Caco-2 (cell line): ENCODE data around the gene HES5. TPM values are rescaled to one million over a fixed set of nuclear protein-coding genes. Genes with fewer than 3 reads are reported as not detected.
"Not testable (repeated sequence)": the region's sequence is repeated elsewhere in the genome, so short reads cannot be mapped to it uniquely, and the experiment has no call there.

Experiments
- BruUV-seq: library from RNA; stranded (reverse); fragments of 400-500 nt; replicated peaks from 2 replicates; lab custom pipeline; 2021; lab: Mats Ljungman, UMichigan
- CTCF ChIA-PET: fragments of 300-600 bp; sonication (Branson Sonifier 250); formaldehyde crosslinking; loops from one replicate; lab custom pipeline; 2022; ENCODE audit warnings: antibody characterized with exemption; lab: Charles Lee
- POLR2A ChIA-PET: fragments of 300-600 bp; sonication (Branson Sonifier 250); formaldehyde crosslinking; loops from one replicate; lab custom pipeline; 2022; ENCODE audit warnings: antibody characterized with exemption; lab: Charles Lee
- DNase-seq, 2 experiments: peaks; one replicate each; pipeline versions ENCODE4 v3.0.0 to v3.0.0-alpha.2; 2020 to 2022
- H3K27me3 ChIP-seq: replicated peaks from 2 replicates; pipeline ENCODE4 v1.6.0; 2011; ENCODE audit warnings: low read length; ENCODE audit not compliant: control insufficient read depth, insufficient read depth
- H3K36me3 ChIP-seq: 2 replicates; pipeline ENCODE4 v1.5.1; 2011; ENCODE audit warnings: low read length; ENCODE audit not compliant: control insufficient read depth, insufficient read depth
- H3K4me1 ChIP-seq: fragments of 250-450 bp; sonication (Bioruptor Pico); 2 replicates; pipeline ENCODE4 v1.5.1; 2020; ENCODE audit warnings: mild to moderate bottlenecking
- H3K4me3 ChIP-seq: 2 replicates; pipeline ENCODE4 v1.5.1; 2011; ENCODE audit warnings: low read depth, mild to moderate bottlenecking, control low read depth, low read length
- H3K9me3 ChIP-seq: fragments of 250-450 bp; sonication (Bioruptor Pico); 2 replicates; pipeline ENCODE4 v1.5.1; 2020; ENCODE audit warnings: mild to moderate bottlenecking, moderate library complexity
- H3K27ac Mint-ChIP-seq: one replicate; pipeline ENCODE4 v1.8.0; 2022; ENCODE audit warnings: mixed read lengths; ENCODE audit not compliant: unreplicated experiment
- H3K27me3 Mint-ChIP-seq: one replicate; pipeline ENCODE4 v1.8.0; 2022; ENCODE audit warnings: mixed read lengths; ENCODE audit not compliant: insufficient read depth, unreplicated experiment
- H3K36me3 Mint-ChIP-seq: one replicate; pipeline ENCODE4 v1.8.0; 2022; ENCODE audit warnings: mild to moderate bottlenecking, mixed read lengths; ENCODE audit not compliant: insufficient read depth, unreplicated experiment
- H3K4me1 Mint-ChIP-seq: one replicate; pipeline ENCODE4 v1.8.0; 2022; ENCODE audit warnings: low read depth, mixed read lengths; ENCODE audit not compliant: unreplicated experiment
- H3K4me3 Mint-ChIP-seq: one replicate; pipeline ENCODE4 v1.8.0; 2022; ENCODE audit warnings: mild to moderate bottlenecking, moderate library complexity, mixed read lengths; ENCODE audit not compliant: unreplicated experiment
- H3K9me3 Mint-ChIP-seq: one replicate; pipeline ENCODE4 v1.8.0; 2022; ENCODE audit warnings: mixed read lengths; ENCODE audit not compliant: unreplicated experiment
- intact Hi-C: fragments of 100-400 bp; cut with micrococcal nuclease; formaldehyde crosslinking; loops from one replicate; pipeline ENCODE4 v1.10.0; 2022; ENCODE audit not compliant: unreplicated experiment
- total RNA-seq: library from RNA; stranded (reverse); gene quantifications from 2 replicates; pipeline ENCODE4 v1.2.3, GENCODE V29; 2022
- TF ChIP-seq, protein P1 (sequence below), 2 experiments: fragments of 200-600 bp in 1 of 2; IDR thresholded peaks; 1 replicate in 1 of 2; 2 replicates in 1 of 2; pipeline versions ENCODE4 v1.5.1 to v1.8.0; 2011 to 2022; ENCODE audit warnings: antibody characterized with exemption in 1 of 2, control low read depth in 1 of 2, inconsistent platforms in 1 of 2, low read depth in 1 of 2, low read length in 1 of 2, mild to moderate bottlenecking in 1 of 2, moderate library complexity in 1 of 2; ENCODE audit not compliant: insufficient read depth in 1 of 2, severe bottlenecking in 1 of 2, unreplicated experiment in 1 of 2

The HES5 gene
- total RNA-seq, 1 experiment from 2014 or later: not detected

DNA sequence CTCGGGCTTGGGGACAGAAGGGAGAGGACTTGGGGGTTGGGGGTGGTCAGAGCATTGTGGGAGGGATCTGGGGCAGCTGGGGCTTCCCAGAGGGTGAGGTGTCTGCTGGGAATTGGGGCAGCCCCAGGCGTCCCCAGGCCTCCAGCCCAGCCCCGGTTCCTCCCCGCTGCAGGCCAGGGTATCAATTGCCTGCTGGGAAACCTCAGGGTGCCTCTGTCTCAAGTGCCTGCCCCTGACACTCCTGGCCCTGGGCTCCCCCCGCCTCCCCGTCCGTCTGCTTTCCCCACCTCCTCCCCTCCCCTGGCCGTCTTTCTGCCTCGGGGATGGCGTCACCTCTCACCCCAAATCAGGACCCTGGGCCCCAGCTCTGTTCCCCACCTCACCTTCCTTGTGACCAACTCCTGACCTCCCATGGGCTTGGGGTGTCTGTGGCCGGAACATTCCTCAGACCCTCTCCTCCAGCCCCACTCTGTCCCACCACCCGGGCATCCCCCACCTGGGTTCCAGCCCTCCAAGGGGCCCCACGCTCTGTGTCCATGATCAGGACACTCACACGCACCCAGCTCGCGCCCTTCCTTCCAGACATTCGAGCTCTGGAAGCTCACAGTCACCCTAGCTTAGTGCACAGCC lies 38.2 kb upstream of the HES5 start:
- H3K4me3 ChIP-seq, H3K36me3 Mint-ChIP-seq, CTCF ChIA-PET, H3K4me1 Mint-ChIP-seq, DNase-seq, H3K27me3 ChIP-seq, H3K27ac Mint-ChIP-seq, H3K4me3 Mint-ChIP-seq, H3K4me1 ChIP-seq, H3K27me3 Mint-ChIP-seq, H3K9me3 Mint-ChIP-seq, BruUV-seq, intact Hi-C loops, H3K9me3 ChIP-seq, POLR2A ChIA-PET, H3K36me3 ChIP-seq: not testable (repeated sequence)

DNA sequence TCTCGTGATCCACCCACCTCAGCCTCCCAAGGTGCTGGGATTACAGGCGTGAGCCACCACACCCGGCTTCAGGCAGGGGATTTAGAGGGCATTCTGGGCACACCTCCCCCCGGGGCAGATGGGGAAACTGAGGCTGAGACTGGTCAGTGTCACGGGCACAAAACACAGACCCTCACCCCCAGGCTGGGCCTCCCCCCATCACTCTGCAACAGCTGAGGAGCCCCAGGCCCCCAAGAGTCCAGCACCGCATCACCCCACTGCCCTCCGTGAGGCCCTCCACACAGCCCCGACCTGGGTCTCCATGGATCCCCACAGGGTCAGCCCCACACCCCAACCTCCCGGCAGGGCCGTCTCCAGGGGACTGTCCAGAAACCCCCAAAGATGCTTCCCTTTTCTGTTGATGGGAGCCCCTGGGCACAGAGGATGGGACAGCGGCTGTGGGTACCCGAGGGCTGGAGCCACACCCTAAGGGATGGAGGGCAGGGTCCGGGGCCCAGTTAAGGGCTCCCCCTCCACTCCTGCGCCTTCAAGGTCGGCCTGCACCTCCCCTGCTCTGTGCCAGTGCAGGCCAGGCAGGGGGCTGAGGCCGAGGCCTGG lies 37.1 kb upstream of the HES5 start:
- Mint-ChIP-seq H3K36me3 (no peaks in the 10 kb centered on the region), H3K9me3 (no peaks in the 10 kb centered on the region), H3K4me3 (no peak overlapping the region), H3K27ac (no peak overlapping the region), H3K4me1 (no peaks in the 10 kb centered on the region), H3K27me3 (no peaks in the 10 kb centered on the region)
- no peaks in the 10 kb centered on the region for H3K4me1 ChIP-seq
- no peaks in the 10 kb centered on the region for H3K27me3 ChIP-seq
- H3K9me3 ChIP-seq: no peaks in the 10 kb centered on the region
- intact Hi-C loops: no loop called here
- ChIA-PET POLR2A (no interaction called here), CTCF (no interaction called here)
- no peak overlapping the region for H3K4me3 ChIP-seq
- DNase-seq: no peak
- H3K36me3 ChIP-seq: no peaks in the 10 kb centered on the region
- TF ChIP-seq, protein P1, sequence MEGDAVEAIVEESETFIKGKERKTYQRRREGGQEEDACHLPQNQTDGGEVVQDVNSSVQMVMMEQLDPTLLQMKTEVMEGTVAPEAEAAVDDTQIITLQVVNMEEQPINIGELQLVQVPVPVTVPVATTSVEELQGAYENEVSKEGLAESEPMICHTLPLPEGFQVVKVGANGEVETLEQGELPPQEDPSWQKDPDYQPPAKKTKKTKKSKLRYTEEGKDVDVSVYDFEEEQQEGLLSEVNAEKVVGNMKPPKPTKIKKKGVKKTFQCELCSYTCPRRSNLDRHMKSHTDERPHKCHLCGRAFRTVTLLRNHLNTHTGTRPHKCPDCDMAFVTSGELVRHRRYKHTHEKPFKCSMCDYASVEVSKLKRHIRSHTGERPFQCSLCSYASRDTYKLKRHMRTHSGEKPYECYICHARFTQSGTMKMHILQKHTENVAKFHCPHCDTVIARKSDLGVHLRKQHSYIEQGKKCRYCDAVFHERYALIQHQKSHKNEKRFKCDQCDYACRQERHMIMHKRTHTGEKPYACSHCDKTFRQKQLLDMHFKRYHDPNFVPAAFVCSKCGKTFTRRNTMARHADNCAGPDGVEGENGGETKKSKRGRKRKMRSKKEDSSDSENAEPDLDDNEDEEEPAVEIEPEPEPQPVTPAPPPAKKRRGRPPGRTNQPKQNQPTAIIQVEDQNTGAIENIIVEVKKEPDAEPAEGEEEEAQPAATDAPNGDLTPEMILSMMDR (IDR thresholded peaks at IDR 0.05; ENCODE audit: insufficient read depth in 1 of 2, low read depth in 1 of 2, low read length in 1 of 2, severe bottlenecking in 1 of 2, unreplicated experiment in 1 of 2): no peak
- BruUV-seq: no TSS peak

DNA sequence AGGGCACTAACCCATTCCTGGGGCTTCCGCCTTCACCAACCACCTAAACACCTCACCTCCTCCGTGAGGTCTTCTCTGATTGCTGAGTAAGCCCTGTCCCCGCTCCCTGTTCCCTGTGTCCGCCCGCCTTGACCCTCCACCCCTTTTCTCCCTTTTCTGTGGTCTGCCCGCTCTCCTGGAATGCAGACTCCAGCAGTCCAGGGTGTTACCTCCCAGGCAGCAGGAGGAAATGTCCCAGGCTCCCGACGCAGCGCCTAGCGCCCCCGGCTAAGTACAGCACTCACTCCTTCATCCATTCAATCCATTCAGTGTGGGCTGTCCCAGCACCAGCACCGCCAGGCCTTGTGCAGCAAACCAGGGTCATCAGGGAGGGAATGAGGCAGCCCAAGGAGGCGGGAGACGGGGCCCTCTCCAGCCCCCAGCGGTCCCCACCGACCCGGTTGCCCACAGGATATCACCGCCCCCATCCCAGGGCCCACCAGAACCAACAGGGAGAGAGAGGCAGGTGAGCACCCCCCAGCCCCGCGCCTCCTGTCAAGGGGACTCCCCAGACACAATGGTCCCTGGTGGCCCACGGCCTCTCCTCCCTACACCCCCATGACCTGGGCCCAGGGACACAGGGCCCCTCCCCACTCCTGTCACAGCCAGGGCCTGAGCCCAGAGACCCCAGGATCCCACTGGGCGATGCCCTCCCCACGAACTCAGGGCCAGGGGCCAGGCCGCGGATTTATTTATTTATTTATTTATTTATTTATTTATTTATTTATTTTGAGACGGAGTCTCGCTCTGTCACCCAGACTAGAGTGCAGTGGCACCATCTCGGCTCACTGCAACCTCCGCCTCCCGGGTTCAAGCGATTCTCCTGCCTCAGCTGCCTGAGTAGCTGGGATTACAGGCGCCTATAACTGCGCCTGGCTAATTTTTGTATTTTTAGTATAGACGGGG lies 36.3 kb upstream of the HES5 start:
- H3K36me3 Mint-ChIP-seq: no peaks in the 10 kb centered on the region
- TF ChIP-seq, protein P1 (IDR thresholded peaks at IDR 0.05; ENCODE audit: insufficient read depth in 1 of 2, low read depth in 1 of 2, low read length in 1 of 2, severe bottlenecking in 1 of 2, unreplicated experiment in 1 of 2): no peak
- Histone ChIP-seq H3K4me1 (no peaks in the 10 kb centered on the region), H3K4me3 (no peak overlapping the region), H3K27me3 (no peaks in the 10 kb centered on the region), H3K9me3 (no peaks in the 10 kb centered on the region), H3K36me3 (no peaks in the 10 kb centered on the region)
- H3K4me1 Mint-ChIP-seq: no peaks in the 10 kb centered on the region
- POLR2A ChIA-PET: no interaction called here
- H3K4me3 Mint-ChIP-seq: no peak overlapping the region
- no peaks in the 10 kb centered on the region for H3K27me3 Mint-ChIP-seq
- no peak overlapping the region for H3K27ac Mint-ChIP-seq
- no peak for DNase-seq
- H3K9me3 Mint-ChIP-seq: no peaks in the 10 kb centered on the region
- BruUV-seq: no TSS peak
- CTCF ChIA-PET: no interaction called here
- intact Hi-C loops: no loop called here
